GM18502 (cell line): ENCODE data around the gene ACTN1.
"Not testable (repeated sequence)": the region's sequence is repeated elsewhere in the genome, so short reads cannot be mapped to it uniquely, and the experiment has no call there.

Experiments used
- ATAC-seq: cut with Tn5 transposase; IDR thresholded peaks from one replicate; pipeline ENCODE4 v1.9.1; 2021; ENCODE audit warnings: mild to moderate bottlenecking; ENCODE audit not compliant: unreplicated experiment, poor library complexity

ACTN1 gene

DNA sequence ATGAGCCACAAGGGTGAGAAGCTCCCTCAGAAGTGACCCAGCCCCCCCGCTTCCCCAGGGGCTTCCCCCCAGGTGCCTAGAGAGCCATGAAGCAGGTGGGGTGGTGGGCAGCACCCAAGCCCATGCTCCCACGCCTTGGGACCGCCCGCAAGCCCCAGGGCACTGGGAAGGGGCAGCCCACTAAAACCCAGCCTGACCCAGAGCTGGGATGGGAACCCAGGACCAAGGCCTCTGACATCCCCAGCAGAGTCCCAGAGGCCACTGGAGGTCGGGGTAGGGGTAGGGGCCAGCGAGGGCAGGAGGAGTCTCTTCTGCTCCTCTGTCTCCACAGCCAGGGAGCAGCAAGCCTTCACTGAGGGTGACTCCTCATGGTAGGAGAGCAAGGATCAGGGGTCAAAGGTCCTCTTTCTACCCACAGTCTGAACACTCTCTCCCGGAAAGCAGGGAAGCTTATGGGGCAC is 99.8 kb downstream of the ACTN1 start:
- no peak for ATAC-seq

GRCh38 chr14:68878908-68879307 is 100.2 kb downstream of the ACTN1 start:
- no peak for ATAC-seq

- no peak for ATAC-seq
Observed at GRCh38 chr14:68877993-68878575, 101.0 kb downstream of the ACTN1 start.

DNA sequence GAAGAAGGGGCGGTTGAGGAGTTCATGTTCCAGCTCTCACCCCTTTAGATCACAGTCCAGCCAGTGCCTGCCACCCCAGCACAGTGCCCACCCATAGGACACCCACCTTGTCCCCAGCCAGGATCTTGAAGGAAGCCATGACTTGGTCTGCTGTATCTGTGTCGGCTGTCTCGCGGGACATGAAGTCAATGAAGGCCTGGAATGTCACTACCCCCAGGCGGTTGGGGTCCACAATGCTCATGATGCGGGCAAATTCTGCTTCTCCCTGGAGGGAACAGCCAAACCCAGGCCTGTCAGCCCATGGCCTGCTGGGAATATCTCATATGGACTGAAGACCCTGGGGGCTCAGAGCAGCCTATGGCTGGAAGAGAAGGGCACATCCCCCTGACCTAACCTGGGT is 102.1 kb downstream of the ACTN1 start:
- ATAC-seq = no peak

DNA sequence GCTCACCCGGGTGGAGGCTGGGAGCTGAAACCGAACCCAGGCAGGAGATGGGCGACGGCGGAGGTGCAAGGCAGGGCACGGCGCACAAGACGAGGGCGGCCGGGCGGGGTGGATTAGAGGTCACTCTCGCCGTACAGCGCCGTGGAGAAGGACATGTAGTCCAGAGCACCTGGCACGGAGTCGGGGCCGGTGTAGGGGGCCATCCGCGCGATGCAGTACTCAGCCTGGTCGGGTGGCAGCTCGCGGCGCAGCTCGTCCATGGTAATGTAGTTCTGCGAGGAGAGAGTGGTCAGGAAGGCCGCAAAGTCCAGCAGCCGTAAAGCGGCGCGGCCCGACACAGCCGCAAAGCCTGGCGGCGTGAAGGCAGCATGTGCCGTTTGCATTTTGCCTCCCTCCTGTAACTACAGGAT is 104.4 kb downstream of the ACTN1 start:
- no peak for ATAC-seq

DNA sequence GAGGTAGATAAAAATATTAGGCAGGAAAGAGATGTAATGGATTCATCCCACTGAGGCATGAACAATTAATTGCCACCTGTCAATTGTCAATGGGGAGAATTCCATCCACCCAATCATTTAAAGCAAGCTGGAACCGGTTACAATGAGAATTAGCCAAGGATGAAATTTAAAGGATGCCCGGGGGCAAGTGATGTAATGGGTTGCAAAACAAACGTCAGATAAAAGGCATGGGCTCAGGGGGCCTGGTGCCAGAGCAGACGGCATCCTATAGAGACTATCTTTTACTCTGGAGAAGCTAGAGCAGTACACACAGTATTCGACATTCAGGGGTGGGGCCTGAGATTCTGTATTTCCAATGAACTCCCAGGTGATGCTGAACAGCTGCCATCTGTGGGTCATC is 105.7 kb downstream of the ACTN1 start:
- no peak for ATAC-seq

DNA sequence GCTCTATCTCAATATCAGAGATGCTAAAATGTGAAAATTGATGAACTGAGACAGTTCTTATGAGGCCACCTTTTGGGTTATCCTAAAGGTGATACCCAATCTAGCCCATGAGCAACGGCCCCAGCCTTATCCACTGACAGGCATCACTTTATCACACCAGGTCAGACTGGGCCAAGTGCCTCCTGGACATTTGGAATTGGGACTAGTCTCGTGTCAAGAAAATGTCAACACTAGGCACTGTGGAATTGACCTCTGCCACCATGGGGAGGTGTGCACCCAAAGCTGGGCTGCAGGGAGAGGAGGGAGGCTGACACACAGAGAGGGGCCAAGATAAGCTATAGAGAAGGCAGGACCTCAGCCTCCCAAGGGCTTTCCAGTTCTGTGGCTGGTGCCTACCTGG is 107.7 kb downstream of the ACTN1 start:
- no peak for ATAC-seq

- ATAC-seq = no peak
Observed at GRCh38 chr14:68866991-68867533, 112.0 kb downstream of the ACTN1 start.

GRCh38 chr14:68865542-68865941 is 113.6 kb downstream of the ACTN1 start:
- no peak for ATAC-seq

GRCh38 chr14:68864361-68864750 is 114.7 kb downstream of the ACTN1 start:
- ATAC-seq = no peak

GRCh38 chr14:68863610-68864360 is 115.3 kb downstream of the ACTN1 start:
- ATAC-seq = no peak

- ATAC-seq = no peak
Observed at GRCh38 chr14:68862954-68863594, 116.0 kb downstream of the ACTN1 start.

DNA sequence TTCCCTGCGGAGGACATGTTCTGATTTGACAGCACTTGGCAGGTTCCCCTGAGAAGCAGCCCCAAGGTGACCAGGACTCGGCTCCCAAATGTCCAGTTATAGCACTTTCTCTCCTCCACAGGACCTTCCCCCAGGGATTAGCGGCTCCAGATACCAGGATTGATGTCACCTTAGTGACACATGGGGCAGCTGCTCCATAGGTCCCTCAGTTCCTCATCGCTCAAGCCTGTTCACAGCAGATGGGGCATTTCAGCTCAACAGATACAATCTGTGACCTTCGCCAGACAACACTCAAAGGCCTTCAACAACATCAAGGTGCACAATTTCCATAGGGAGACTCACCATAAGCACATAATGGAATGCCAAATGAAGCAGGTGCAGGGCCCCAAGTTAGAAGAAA is 118.3 kb downstream of the ACTN1 start:
- ATAC-seq = no peak

GRCh38 chr14:68857516-68858070 is 121.5 kb downstream of the ACTN1 start:
- ATAC-seq = no peak

- no peak for ATAC-seq
Observed at GRCh38 chr14:68856572-68856971, 122.5 kb downstream of the ACTN1 start.

DNA sequence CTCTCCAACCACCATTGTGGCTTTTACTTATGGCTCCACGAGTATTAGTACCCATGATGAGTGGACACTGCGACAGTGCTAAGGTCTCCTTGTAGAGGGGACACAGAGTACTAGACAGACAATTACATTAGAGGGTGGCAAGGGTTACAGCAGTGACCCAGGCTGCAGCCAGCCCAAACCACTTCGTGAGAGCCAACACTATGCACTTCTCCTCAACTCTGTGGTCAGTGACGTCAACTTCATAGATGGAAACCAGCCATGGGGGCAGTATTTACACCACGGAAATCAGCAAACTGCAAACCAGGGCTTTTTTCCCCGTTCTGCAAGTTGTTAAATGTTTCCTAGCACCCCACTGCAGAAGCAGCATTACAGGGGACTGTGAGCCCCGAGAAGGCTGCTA is 124.7 kb downstream of the ACTN1 start:
- no peak for ATAC-seq

GRCh38 chr14:68853749-68854148 is 125.4 kb downstream of the ACTN1 start:
- ATAC-seq = no peak

- not testable (repeated sequence) for ATAC-seq
Observed at GRCh38 chr14:68852493-68852892, 126.6 kb downstream of the ACTN1 start.

DNA sequence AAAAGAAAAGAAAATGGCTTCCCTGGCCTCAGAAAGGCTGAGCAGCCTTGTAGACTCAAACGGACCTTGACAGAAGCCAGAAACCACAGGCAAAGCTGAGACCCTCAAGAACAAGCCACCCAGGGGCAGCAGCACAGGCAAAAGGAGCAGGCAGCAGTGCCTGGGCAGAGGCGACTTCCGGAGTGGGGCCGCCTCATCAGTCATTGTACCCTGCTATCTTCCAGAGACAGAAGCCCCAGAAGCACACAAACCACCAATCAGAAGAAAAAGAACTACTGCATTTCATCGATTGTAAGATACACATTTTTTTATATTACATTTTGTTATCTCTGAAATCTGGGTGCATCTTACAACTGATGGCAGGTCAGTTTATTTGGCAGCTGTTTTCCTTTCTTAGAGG is 128.0 kb downstream of the ACTN1 start:
- no peak for ATAC-seq

DNA sequence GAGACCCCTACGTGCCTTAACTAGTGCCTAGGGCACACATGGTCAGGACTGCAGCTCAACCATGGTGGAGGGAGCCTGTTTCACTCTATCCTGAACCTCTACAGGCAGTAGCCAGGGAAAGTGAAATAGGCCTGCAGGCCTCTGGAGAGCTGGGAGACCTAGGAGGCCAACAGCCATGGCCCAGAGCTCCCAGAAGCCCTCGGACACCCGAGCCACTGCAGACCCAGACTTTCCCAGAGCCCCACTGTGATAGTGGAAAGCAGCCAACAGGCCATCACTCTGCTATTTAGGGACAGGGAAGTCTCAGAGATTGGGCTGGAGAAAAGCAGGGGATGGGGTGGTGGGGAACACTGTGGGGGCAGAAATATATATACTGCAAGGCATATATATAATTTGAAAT is 129.7 kb downstream of the ACTN1 start:
- no peak for ATAC-seq

DNA sequence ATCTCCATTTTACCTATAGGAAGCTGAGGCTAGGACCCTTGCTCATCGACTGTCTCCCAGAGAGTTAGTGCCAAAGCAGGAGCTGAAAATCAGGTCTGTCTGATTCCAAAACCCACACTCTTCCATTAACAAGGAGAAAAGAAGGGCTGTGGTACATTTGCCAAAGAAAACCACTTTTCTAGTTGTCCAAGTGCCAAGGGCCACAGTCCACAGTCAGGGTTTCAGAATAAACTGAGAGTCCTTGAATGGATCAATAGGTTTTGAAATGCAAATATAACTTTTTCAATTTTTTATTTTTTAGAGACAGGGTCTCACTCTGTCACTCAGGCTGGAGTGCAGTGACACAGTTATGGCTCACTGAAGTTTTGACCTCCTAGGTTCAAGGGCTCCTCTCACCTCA is 130.8 kb downstream of the ACTN1 start:
- no peak for ATAC-seq
